DMS153 (cell line): ENCODE measurements around the gene CA4.

ENCODE experiments used
- DNase-seq: peaks from one replicate; lab custom pipeline; 2025; lab: John Stamatoyannopoulos, UW

CA4 gene

DNA sequence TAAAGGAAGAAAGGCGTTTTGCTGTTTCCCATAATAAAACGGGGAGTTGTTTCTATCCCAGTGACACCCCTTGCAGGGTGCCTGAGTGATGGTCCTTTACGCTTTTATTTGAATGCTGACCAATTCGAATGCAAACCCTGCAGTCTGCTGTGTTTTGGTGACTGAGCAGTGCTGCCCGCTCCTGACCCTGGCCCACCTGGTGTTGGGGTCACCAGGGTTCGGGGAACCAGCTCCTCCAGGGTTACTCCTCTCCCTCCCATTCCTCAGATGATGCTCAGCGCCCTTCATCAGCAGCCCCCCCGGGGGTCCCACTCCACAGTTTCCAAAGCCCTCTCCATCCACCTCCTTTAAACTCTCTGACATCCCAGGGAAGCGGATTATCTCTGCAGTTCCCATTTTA is 6.0 kb downstream of the CA4 start:
- no peak for DNase-seq

GRCh38 chr17:60156746-60157145 is 7.0 kb downstream of the CA4 start:
- no peak for DNase-seq

GRCh38 chr17:60157487-60158040 is 7.8 kb downstream of the CA4 start:
- DNase-seq: no peak

DNA sequence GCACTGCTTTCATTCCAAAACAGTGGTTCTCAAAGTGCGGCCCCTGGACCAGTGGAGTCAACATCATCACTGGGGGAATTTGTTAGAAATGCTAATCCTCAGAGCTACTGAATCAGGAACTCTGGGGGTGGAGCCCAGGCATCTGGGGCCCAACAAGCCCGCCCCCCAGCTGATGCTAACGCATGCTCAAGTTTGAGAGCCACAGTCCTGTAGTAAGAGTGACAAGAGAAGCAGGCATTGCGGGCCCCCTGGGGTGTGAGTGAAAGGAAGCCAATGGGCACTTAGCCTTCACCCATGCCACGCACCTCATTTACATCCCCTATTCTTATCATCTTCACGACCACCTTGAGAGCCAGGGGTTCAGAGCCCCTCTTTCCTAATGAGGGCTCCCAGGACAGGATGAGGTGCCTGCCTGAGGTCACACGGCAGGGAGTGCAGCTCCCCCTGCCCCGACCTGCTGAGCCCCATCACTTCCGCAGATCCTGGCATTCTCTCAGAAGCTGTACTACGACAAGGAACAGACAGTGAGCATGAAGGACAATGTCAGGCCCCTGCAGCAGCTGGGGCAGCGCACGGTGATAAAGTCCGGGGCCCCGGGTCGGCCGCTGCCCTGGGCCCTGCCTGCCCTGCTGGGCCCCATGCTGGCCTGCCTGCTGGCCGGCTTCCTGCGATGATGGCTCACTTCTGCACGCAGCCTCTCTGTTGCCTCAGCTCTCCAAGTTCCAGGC is 9.1 kb downstream of the CA4 start:
- no peak for DNase-seq

GRCh38 chr17:60159479-60159866 is 9.7 kb downstream of the CA4 start:
- DNase-seq: no peak

DNA sequence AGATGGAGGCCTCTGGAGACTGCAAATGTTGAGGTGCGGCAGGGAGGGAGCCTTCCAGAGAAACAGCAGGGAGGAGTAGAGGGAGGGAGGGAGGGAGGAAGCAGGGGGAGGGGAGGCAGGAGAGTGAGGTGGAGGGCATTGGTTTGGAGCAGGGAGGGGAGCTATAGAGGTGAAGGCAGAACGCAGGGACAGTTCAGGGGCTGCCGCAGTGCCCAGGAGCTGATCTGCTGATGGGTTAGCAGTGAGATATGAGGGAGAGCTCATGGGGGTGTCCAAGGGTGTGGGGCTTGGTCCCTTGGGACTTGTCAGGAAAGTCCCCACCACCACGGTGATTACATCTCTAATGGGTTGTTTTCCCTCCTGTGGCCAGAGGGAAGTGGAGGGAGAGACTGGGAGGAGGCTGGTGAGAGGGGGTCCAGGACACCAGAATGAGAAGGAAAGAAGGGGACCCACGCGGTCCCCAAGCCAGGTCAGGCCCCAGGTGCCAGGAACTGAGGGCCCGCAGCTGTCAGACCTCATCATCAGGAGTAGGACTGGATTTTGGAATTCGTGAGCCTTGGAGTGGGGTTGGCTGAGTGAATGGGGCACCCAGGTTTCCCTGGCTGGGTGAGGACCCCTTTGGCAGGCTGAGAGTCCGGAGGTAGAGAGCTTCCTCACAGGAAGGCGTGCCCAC is 11.2 kb downstream of the CA4 start:
- DNase-seq: no peak

GRCh38 chr17:60161598-60162330 is 12.0 kb downstream of the CA4 start:
- DNase-seq: no peak

DNA sequence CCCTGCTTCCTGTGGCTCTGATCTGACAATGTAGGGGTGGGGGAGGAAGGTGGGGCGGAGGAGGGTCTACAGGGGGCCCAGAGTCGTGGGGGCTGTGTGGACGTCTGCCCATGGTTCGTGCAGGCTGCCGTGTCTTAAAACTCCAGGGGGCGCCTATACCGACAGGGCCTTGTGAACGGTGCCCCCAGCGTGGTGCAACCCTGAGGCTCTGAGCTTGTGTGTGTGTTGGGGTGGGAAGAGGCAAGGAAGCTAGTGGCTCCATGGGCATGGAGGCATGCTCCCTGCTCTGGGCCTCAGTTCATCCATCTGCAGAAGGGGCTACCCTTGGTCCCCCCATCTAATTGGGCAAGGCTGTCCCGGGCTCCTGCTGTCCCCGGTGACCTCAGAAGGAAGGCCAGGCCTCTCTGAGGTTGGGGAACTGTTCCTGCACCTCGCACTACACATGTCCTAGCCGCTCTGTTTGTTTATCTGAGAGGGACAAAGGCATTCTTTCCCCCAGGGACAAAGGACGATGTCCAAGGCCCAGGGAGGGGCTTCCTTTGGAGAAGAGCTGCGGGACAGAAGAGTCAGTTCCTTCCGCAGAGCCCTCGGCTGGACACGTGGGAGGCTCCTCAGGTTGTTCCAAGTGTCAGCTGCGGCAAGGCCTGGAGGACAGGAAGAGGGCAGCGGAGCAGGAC is 13.5 kb downstream of the CA4 start:
- no peak for DNase-seq

DNA sequence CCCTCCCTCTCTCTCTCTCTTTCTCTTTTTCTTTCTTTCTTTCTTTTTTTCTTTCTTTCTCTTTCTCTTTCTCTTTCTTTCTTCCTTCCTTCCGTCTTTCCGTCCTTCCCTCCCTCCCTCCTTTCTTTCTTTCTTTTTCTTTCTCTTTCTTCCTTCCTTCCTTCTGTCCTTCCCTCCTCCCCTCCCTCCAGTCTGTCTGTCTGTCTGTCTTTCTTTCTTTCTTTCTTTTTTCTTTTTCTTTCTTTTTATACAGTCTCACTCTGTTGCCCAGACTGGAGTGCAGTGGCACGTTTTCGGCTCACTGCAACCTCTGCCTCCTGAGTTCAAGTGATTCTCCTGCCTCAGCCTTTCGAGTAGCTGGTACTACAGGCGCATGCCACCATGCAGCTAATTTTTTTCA is 14.4 kb downstream of the CA4 start:
- no peak for DNase-seq

- DNase-seq: no peak
Measured at GRCh38 chr17:60164697-60165096, 14.9 kb downstream of the CA4 start.

DNA sequence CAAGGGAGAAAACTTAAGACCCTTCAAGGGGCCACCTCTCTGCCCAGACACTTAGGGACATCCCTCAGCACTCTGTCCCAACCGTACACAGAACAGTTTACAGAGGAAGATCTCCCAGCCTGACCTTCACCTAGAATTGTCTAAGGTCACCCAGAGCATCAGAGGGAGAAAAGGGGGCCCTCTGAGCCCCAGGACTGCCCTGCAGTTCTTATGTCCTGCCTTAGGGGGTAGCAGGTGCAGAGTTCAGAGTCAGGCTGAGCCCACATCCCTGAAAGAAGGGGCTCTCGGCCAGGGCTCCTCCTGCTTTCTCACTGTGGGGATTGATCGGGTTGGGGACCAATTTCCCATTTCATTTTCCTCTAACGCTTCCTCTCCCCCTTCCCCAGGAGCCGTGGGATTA is 15.4 kb downstream of the CA4 start:
- DNase-seq: no peak

- no peak for DNase-seq
Measured at GRCh38 chr17:60165971-60166370, 16.2 kb downstream of the CA4 start.

- DNase-seq: peak; percentile 66
Measured at GRCh38 chr17:60167065-60167741, 17.4 kb downstream of the CA4 start.

DNA sequence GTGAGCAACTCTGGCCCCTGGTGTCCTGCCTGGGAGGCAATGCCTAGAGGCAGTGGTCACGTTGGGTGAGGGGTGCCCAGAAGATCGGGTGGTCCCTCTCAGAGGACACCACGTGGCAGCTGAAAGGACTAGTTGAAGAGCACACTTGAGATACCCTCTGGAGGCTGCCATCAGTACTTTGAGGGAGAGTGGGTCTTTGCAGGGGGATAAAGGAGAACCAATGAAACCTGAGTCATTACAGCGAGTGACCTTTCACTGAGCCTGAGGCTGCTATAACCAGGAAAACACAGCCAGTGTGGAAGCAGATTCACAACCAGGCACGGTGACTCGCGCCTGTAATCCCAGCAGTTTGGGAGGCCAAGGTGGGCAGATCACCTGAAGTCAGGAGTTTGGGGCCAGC is 18.9 kb downstream of the CA4 start:
- no peak for DNase-seq

DNA sequence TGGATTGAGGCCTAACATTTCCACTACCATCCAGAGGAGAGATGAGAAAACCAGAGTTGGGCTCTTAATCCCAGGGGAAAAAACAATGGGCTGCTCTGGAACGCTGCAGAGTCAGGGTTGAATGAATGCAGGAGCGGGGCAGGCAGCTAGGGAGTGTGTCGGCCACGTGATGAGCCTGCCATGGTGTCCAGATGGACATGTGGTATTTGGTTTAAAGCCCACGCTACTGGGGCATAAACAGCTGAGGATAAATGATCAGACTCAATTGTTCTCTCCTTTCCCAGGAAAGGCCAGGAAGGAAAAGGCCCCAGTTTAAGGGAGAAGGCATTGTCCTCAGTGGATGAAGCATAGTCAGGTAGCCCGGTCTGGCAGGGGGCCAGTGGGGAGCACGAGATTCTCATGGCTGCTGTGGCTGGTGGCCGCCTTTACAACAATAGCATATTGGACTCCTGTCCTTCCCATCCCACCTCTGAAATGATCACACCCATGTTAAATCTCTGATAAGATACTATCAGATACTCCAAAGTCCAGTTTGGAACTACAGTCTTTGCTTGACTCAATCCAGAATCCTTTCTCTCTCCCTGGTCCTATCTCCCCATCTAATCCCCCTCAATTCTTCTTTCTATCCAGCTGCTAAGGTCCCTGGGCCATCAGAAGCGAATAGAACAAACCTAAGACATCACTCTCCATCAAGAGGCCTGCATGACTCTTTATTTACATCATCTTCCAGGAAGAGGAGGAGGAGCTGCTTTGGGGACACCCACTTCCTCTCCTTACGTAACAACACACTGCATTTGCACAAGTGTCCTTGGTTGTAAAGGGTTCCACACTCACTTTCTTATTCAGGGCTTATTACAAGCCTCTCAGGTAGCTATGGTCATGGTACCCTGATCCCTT is 20.4 kb downstream of the CA4 start:
- peak; percentile 13 for DNase-seq

GRCh38 chr17:60170835-60171752 is 21.3 kb downstream of the CA4 start:
- peak; percentile 65 for DNase-seq

DNA sequence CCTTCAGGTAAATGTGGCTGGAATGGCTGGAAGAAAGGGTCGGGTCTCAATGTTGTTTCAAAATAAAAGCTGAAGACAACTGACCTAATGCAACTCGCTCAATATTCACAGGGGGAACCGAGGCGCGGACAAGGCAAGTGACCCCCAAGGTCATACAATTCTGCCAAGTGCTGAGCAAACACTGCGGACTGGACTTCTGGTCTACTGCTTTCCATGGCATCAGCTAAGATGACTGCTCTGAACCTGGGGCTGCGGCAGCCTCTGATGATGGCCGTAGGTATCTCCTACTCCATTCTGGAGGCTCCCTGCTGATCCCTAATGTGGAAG is 21.9 kb downstream of the CA4 start:
- DNase-seq: no peak

- DNase-seq: peak; percentile 40
Measured at GRCh38 chr17:60173304-60173819, 23.6 kb downstream of the CA4 start.

GRCh38 chr17:60174035-60174434 is 24.3 kb downstream of the CA4 start:
- DNase-seq: no peak
